Cardiac muscle cell (in vitro differentiated cells and primary cell): ENCODE data around the gene CFAP161. TPM values are rescaled to one million over a fixed set of nuclear protein-coding genes. Genes with fewer than 3 reads are reported as not detected.
A peak's percentile ranks its signal among the peaks of the same experiment; 100 is the strongest.

ENCODE experiments used
- DNase-seq, 2 donors: peaks; one replicate each; pipeline versions ENCODE4 v3.0.0 to v3.0.0-alpha.2; 2010 to 2017; ENCODE audit warnings: low read depth in 1 of 2, low spot score in 1 of 2
- H3K27ac ChIP-seq: fragments of 200-600 bp; sonication (generic); 2 replicates; pipeline ENCODE4 v1.5.1; 2016
- H3K27me3 ChIP-seq: fragments of 200-600 bp; sonication (generic); 2 replicates; pipeline ENCODE4 v1.6.0; 2016; ENCODE audit warnings: control low read depth
- H3K36me3 ChIP-seq: fragments of 200-600 bp; sonication (generic); 2 replicates; pipeline ENCODE4 v1.5.1; 2016; ENCODE audit warnings: control low read depth
- H3K4me1 ChIP-seq: fragments of 200-600 bp; sonication (generic); 2 replicates; pipeline ENCODE4 v1.8.1; 2017; ENCODE audit warnings: low read depth, mild to moderate bottlenecking, mixed run types
- H3K4me3 ChIP-seq: fragments of 200-600 bp; sonication (generic); 2 replicates; pipeline ENCODE4 v1.5.1; 2016; ENCODE audit warnings: mild to moderate bottlenecking
- H3K9me3 ChIP-seq: fragments of 200-600 bp; sonication (generic); 2 replicates; pipeline ENCODE4 v1.5.1; 2017; ENCODE audit warnings: low read depth, mild to moderate bottlenecking, control low read depth
- polyA plus RNA-seq: library from polyadenylated mRNA; unstranded; fragments of >200 nt; fragmentation: Nextera tagmentation; extraction: Ambion mirVana; gene quantifications from 2 replicates; pipeline ENCODE4 v1.2.1, GENCODE V29; 2016
- total RNA-seq: library from RNA; depleted of rRNA; stranded (reverse); fragments of >200 nt; gene quantifications from 2 replicates; pipeline ENCODE4 v1.2.3, GENCODE V29; 2016
- TF ChIP-seq, protein P1 (sequence below): IDR thresholded peaks from 2 replicates; pipeline ENCODE4 v1.5.1; 2012; ENCODE audit warnings: low read depth, mild to moderate bottlenecking, low read length

The CFAP161 gene, protein sequence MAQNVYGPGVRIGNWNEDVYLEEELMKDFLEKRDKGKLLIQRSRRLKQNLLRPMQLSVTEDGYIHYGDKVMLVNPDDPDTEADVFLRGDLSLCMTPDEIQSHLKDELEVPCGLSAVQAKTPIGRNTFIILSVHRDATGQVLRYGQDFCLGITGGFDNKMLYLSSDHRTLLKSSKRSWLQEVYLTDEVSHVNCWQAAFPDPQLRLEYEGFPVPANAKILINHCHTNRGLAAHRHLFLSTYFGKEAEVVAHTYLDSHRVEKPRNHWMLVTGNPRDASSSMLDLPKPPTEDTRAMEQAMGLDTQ
- not detected in 2 replicates for total RNA-seq
- polyA plus RNA-seq = not detected in 2 replicates

- Histone ChIP-seq H3K27me3 (peaks cover 52% of the 10 kb centered on the region), H3K36me3 (no peaks in the 10 kb centered on the region), H3K27ac (no peak within 1 kb of the TSS), H3K4me3 (peak within 1 kb of the TSS; percentile 22), H3K9me3 (no peaks in the 10 kb centered on the region), H3K4me1 (no peaks in the 10 kb centered on the region)
- TF ChIP-seq, protein P1, sequence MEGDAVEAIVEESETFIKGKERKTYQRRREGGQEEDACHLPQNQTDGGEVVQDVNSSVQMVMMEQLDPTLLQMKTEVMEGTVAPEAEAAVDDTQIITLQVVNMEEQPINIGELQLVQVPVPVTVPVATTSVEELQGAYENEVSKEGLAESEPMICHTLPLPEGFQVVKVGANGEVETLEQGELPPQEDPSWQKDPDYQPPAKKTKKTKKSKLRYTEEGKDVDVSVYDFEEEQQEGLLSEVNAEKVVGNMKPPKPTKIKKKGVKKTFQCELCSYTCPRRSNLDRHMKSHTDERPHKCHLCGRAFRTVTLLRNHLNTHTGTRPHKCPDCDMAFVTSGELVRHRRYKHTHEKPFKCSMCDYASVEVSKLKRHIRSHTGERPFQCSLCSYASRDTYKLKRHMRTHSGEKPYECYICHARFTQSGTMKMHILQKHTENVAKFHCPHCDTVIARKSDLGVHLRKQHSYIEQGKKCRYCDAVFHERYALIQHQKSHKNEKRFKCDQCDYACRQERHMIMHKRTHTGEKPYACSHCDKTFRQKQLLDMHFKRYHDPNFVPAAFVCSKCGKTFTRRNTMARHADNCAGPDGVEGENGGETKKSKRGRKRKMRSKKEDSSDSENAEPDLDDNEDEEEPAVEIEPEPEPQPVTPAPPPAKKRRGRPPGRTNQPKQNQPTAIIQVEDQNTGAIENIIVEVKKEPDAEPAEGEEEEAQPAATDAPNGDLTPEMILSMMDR = no peak
- peak; percentile 86 to 95 for DNase-seq
Measured at GRCh38 chr15:81133782-81134461, at the start of gene CFAP161. Gene CFAP161, plus strand, starts transcription at chr15:81134270. Its CDS starts 60 bp downstream, at chr15:81134330.

DNA sequence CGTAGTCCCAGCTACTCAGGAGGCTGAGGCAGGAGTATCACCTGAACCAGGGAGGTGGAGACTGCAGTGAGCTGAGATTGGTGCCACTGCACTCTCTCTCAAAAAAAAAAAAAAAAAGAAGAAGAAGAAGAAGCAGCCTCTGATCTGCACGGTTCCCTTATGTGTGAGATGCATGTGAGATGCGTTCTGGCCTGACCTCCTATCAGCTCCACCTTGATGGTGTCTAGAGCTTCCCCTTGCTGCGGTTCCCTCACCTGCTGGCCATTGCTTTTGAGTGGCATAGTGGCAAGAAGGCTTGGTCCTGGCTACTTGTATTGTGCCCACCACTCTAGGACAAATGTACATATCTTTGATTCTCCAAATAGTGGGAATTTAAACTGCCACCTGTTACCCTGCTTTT lies 49.4 kb upstream of the CFAP161 start:
- TF ChIP-seq, protein P1 = no peak
- Histone ChIP-seq H3K27ac (no peak overlapping the region), H3K9me3 (no peaks in the 10 kb centered on the region), H3K36me3 (no peaks in the 10 kb centered on the region), H3K4me1 (no peaks in the 10 kb centered on the region), H3K4me3 (no peak overlapping the region), H3K27me3 (no peaks in the 10 kb centered on the region)
- no peak for DNase-seq

DNA sequence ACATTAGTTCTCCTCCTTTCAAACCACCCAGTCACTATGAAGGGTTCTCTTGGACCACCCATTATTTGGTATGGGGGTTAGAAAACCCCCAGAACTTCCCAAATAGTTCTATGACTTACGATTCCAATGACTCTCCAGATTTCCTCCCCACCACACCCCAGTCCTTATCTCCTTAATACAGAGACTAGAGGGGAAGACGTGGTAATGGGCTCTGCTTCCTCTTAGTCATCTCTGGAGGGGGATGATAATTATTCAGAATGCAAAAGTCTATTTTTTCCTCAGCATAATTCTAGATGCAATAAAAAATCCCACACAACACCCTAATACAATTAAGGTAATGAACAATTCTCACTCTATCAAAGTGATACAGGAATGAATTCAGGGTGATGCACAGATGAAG lies 48.9 kb upstream of the CFAP161 start:
- no peaks in the 10 kb centered on the region for H3K9me3 ChIP-seq
- no peaks in the 10 kb centered on the region for H3K4me1 ChIP-seq

GRCh38 chr15:81085898-81086297 lies 48.2 kb upstream of the CFAP161 start:
- no peaks in the 10 kb centered on the region for H3K4me1 ChIP-seq
- no peak overlapping the region for H3K27ac ChIP-seq
- H3K27me3 ChIP-seq = no peaks in the 10 kb centered on the region
- TF ChIP-seq, protein P1 = no peak
- H3K9me3 ChIP-seq = no peaks in the 10 kb centered on the region
- H3K4me3 ChIP-seq = no peak overlapping the region
- H3K36me3 ChIP-seq = no peaks in the 10 kb centered on the region
- DNase-seq = no peak

More for the DNA sequence above, 48.9 kb upstream of the CFAP161 start:
- DNase-seq = no peak
- TF ChIP-seq, protein P1 = no peak
- no peaks in the 10 kb centered on the region for H3K27me3 ChIP-seq
- H3K36me3 ChIP-seq = no peaks in the 10 kb centered on the region
- H3K27ac ChIP-seq = no peak overlapping the region
- no peak overlapping the region for H3K4me3 ChIP-seq

DNA sequence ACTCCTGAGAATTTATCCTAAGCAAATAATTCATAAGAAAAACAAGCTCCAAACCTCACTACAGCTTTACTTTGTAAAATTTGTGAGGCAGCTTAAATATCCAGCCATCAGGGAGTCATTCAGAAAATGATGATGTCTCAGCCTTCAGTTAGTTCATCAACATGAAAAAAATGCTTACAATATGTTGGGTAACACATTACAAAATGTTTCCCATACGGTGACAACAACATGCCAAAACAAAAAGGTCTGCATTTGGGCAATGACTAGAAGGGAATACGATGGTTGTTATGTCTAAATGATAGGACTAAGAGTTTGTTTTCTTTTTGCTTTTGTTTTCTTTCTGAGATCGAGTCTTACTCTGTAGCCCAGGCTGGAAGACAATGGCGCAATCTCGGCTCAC lies 47.0 kb upstream of the CFAP161 start:
- peaks cover 3% of the 10 kb centered on the region for H3K4me1 ChIP-seq
- TF ChIP-seq, protein P1 = no peak
- no peak overlapping the region for H3K27ac ChIP-seq
- no peak overlapping the region for H3K4me3 ChIP-seq
- H3K9me3 ChIP-seq = no peaks in the 10 kb centered on the region
- no peaks in the 10 kb centered on the region for H3K36me3 ChIP-seq
- H3K27me3 ChIP-seq = no peaks in the 10 kb centered on the region
- peak in 1 of 2 donors; percentile 13 for DNase-seq
